Activated CD4-positive, alpha-beta T cell treated with anti-CD3 and anti-CD28 coated beads, Interleukin-2, amount 50 U/mL, for 48 hours (primary cell): Measurements from ENCODE around the gene DZANK1.
A peak's percentile ranks its signal among the peaks of the same experiment; 100 is the strongest.
"Not testable (repeated sequence)": the region's sequence is repeated elsewhere in the genome, so short reads cannot be mapped to it uniquely, and the experiment has no call there.

Source experiments
- DNase-seq, 2 experiments: peaks; one replicate each; pipeline ENCODE4 v3.0.0-alpha.2; 2020

DZANK1 gene

DNA sequence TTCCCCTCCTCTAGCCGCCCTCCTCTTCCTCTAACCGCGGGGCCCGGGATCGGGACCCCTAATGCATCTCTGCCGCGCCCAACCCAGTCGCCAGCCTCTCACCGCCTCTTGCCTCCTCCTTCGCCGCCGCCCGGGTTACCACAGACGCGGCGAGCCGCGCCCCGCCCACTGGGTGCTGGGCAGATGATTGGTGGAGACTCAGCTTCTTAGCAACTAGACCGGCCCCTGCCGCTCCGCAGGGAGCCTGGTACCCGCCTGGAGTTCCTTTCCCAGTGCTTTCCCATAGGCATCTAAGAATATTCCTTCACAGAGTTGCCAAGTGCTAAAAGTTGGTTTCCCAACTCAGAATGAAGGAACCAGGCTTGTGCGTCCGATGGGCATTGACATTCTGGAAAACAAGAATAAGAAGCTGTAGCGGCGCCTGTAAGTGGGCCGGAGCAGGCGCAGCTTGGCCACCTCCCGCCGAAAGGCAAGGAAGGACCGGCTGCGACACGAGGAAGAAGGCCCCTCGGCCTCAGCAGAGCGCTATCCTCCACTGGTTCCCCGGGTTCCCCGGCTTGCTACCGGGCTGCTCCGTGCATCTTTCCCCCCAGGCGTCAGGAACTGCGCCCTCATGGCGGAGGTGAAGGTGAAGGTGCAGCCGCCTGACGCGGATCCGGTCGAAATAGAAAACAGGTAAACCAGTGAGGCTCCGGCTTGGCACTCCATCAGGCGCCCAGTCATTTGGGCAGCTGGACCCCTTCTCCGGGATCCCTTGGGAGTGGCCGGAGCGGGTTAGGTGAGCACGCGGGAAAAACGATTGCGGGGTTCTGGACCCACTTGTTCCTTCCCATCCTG lies at the start of gene DZANK1, which contains the start of gene POLR3F:
Gene DZANK1 (minus strand): TSS at position 137 of the 837 bp plus-strand sequence. CDS start 1,672 bp downstream, outside the sequence.
Gene POLR3F (plus strand): TSS at position 497 of the 837 bp plus-strand sequence. CDS start 117 bp downstream, at position 614.
- peak; percentile 94 to 95 for DNase-seq

DNA sequence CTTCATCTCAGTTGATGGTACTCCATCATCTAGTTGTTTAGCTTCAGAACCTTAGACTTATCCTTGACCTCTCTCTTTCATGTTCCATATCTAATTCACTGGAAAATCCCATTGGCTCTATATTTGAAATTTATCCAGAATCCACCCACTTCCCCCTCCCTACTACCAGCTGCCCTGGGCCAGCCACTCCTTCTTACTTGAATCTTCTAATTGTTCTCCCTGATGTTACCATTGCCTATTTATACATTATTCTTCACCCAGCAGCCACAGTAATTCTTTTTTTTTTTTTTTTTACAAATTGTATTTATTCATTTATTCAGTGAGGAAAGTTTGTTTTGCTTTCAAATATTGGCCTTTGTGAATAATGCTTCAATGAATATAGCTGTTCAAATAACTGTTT lies 49.1 kb upstream of the DZANK1 start:
- DNase-seq = no peak

DNA sequence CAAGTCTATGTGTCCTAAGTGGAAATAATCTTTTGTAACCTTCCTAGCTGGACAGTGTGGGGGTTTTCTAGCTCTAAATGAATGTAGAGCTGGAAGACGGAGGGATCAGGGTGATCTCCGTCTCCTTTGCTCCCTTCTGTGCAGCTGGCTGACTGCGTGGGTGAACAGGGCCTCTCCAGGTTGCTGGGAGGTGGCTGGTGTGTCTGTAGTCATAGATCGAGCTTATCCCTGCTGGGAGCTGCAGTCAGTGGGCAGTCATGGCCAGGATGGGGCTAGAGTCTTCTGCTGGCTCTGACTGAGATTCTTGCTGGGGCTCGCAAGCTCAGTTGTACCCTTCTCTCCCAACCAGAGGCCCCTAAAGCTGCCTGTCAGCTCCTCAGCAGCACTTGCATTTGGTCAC lies 47.3 kb upstream of the DZANK1 start:
- no peak for DNase-seq

DNA sequence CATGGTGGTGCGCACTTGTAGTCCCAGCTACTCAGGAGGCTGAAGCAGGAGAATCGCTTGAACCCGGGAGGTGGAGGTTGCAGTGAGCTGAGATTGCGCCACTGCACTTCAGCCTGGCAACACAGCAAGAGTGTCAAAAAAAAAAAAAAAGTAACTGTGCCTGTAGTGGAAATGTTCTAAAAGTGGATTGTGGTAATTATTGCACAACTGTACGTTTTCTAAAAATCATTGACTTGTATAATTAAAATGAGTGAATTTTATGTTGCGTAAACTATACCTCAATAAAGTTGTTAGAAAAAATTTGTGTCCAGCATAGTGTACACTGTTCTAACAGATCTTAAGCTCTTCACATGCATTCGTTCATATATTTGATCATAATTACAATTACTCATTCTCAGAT lies 46.4 kb upstream of the DZANK1 start:
- DNase-seq = no peak

DNA sequence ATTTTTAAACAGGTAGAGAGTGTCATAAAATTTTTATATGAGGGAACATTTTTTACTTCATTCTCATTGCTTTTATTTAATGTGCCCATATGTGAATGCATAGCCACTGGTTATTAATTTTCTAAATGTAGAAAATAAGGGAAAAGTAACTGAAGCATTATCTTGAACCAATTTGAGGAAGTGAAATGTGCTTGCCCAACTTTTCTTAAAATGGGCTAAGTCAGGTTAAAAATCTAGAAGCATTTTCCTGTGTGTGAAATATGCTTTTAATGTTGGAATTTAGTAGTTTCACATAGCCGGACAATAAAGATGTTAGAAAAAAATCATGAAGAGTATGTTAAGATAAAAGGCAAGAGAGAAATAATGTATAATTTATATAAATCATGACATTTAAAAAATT lies 44.7 kb upstream of the DZANK1 start:
- DNase-seq = no peak

DNA sequence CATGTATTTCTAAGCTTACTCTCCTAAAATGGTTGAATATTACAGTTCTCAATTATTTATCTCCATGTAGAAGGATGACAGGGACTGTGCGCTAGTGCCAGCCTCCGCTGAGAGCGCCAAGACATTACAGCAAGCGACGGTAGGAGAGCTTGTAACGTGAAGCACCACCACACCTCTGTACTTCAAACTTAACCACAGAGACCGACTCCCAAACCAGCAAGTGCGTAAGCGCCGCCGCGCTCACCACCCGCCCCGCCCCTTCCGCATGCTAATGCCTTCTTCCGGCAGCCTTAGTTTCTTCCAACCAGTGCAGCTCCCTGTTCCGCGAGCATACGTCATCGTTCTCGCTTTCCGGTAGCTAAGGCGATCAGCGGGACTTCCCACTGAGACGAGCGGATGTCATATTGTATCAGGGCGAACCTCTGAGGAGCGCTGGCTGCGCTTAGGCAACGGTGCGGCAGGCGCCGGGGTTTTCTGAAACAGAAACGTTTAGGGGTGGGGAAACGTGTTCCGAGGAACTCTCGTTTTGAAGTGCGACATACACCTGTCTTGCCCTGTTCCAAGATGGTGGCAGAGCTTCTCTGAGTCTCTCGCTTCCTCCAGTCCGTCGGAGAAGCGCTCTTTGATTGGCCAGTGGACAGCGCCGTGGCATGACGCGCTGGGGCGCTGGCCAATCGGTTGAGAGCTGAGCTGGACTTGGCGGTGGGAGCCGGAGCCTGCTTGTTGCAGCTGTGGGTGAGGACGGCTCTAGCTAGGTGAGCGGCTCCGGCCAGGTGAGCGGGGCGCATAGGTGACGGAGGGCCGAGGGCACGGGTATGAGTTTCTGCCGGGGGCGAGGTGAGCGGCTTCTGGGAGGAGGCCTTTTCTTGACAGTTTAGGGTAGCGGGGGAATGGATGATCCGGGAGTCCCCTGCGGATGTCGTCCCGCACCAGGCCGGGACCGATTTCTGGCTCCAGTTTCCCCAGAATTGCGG lies 40.7 kb upstream of the DZANK1 start, which contains the start of gene SEC23B:
Gene SEC23B (plus strand): TSS at position 723 of the 974 bp plus-strand sequence. CDS start 2,896 bp downstream, outside the sequence.
- peak; percentile 98 to 99 for DNase-seq

DNA sequence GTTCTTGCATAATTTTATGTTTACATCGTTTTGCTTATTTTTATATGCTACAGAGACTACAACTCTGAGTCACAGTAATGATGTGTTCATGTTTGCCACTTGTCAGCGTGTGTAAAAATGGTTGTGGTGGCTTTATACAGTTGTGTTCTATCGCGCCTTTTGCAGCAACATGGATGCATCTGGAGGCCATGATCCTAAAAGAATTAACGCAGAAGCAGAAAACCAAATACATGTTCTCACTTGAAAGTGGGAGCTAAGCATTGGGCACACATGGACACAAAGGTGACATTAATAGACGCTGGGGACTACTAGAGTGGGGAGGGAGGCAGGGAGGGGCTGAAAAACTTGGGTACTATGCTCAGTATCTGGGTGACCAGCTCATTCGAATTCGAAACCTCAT lies 39.9 kb upstream of the DZANK1 start:
- DNase-seq = peak; percentile 13 to 16

DNA sequence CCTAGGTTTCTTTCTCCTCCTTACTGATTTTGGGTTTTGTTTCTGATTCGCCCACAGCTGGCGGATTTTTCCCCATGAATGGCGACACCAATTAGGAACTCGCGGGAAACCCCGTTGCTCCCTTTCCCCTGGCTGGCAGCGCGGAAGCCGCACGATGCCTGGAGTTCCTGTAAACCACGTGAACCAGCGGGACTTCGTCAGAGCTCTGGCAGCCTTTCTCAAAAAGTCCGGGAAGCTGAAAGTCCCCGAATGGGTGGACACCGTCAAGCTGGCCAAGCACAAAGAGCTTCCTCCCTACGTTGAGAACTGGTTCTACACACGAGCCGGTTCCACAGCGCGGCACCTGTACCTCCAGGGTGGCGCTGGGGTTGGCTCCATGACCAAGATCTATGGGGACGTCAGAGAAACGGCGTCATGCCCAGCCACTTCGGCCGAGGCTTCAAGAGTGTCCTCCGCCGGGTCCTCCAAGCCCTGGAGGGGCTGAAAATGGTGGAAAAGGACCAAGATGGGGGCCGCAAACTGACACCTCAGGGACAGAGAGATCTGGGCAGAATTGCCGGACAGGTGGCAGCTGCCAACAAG lies 37.7 kb upstream of the DZANK1 start:
- DNase-seq = no peak

DNA sequence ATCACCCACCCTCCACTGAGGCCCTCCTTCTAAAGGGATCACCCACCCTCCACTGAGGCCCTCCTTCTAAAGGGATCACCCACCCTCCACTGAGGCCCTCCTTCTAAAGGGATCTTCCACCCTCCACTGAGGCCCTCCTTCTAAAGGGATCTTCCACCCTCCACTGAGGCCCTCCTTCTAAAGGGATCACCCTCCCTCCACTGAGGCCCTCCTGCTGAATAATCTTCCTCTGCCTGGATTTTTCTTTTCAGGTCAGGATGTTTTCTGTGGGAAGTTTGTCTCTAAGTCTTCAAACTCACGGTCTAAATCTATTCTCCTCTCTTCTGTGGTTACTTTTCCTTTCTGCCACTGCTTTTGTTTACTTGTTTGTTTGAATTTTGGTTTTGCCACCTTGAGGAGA lies 34.8 kb upstream of the DZANK1 start:
- DNase-seq = not testable (repeated sequence)

DNA sequence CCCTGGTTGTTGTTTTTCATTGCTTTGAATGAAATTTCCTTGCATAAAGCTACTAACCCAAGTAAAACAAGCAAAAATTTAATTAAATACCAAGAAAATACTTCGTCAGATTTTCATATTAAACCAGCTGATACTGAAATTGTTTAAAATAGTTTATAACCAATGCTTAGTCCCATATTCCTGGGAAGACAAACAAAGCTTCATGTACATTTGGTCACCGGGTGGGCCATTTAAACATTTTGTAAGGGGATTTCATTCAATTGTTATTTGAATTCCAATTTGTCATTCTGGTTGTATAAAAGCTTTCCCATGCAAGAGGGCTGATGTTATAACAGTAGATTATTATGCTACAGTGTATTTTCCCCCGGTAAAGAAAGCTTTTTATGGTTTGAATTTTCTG lies 30.8 kb upstream of the DZANK1 start:
- no peak for DNase-seq

DNA sequence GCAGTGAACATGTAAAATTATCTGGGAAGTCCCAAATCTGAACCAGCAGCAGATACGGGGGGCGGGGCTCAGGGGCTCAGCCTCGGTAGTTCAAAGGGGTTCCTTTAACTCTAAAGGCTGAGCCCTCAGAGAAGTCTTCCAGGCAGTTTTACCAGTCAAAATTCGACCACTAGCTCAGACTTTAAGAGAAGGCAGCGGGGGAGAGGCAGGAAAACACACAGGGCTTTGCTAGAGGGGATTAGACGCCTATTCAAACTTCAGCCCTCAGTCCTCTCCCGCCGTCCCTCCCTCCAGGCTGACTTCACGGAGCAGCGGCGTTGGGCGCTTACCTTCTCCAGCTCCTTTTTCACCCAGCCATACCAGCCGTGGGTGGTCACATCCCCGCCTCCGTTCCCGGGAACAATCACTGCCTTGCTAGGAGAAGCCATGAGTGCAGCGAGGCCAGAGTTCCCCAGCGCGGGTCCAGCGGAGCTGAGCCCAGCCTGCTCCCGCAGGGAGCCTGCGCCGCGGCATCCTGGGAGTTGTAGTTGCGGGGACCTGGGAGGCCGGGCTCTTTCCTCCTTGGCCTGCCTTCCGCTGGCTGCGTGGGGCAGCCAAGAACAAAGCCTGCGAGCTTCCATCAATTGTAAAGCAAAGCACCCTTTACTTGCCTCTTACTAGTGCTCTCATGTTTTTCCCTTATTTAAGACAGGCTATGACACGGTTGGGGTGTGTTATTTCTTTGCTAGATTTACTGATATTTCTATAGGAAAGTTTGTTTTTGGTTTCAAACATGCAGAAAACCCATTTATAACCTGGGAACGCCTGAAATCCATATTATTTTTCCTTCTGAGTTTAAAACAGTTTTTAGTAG lies 30.1 kb upstream of the DZANK1 start, which contains the start of gene RBBP9:
Gene RBBP9 (minus strand): TSS at position 486 of the 853 bp plus-strand sequence. CDS start 58 bp downstream, at position 428.
- peak; percentile 78 to 85 for DNase-seq

DNA sequence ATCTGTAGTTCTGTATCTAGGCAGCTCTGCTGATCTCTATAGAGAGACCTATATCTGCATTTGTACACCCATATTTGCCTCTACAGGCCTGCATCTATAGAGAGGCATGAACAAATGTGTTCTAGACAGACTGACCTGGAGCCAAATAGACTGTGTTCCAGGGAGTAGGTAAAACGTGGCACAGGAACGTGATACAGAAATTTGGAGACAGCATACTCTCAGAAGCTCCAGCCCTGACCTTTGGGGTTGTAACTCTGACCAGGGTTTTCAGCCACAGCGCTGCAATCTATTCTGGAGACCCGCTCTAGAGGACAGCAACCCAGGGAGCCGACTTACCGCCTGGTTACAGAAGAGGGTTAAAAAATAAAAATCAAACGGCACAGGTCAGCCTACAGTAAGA lies 29.2 kb upstream of the DZANK1 start:
- DNase-seq = no peak

DNA sequence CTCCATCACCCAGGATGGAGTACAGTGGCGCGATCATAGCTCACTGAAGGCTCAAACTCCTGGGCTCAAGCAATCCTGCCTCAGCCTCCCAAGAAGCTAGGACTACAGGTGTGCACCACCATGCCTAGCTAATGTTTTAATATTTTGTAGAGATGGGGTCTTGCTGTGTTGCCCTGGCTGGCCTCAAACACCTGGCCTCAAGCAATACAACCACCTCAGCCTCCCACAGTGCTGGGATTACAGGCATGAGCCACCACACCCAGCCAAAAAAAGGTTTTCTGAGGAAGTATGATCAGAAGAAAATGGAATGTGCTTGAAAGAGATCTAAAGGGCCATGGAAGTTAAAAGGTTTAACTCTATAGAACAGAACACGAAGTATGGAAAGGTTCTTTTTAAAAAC lies 21.5 kb upstream of the DZANK1 start:
- DNase-seq = no peak

DNA sequence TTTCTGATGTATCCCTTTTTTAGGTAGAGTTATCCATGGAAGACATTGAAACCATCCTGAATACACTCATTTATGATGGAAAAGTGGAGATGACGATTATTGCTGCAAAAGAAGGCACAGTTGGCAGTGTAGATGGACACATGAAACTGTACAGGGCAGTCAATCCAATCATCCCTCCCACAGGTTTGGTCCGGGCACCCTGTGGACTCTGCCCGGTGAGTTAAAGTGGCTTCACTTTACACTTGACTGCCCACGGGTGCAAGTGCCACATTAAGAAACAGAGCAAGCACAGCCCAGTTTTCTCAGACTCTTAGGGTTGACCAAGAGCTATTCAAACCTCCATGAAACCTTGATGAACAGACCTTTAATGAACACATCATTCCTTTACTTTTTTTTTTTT lies 14.8 kb upstream of the DZANK1 start:
- DNase-seq = no peak

DNA sequence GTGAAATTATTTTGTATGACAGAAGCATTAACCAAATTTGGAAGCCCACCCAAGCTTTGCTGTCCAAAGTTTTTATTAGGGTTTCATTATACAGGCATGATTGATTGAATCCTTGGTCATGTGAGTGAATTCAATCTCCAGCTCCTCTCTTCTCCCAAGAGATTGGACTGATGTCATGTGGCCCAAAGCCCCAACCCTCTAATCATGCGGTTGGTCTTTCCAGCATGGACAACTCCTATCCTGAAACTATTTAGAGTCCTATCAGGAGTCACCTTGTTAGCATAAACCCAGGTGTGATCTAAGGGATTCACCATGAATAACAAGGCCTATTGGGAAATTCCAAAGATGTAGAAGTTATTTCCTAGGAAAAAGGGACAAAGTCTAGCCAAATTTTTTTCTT lies 11.0 kb upstream of the DZANK1 start:
- DNase-seq = no peak

DNA sequence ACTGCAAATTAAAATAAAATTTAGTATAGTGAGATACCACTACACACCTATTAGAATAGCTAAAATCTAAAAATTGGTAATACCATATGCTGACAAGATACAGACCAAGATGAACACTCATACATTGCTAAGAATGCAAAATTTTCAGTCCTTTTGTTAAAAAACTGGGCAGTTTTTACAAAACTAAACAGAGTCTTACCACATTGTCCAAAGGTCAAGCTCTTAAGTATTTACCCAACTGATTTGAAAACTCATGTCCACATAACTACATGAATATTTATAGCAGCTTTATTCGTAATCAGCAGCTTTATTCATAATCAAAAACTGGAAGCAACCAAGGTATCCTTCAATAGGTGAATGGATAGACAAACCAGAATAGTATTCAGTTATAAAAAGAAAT lies 10.4 kb upstream of the DZANK1 start:
- no peak for DNase-seq

DNA sequence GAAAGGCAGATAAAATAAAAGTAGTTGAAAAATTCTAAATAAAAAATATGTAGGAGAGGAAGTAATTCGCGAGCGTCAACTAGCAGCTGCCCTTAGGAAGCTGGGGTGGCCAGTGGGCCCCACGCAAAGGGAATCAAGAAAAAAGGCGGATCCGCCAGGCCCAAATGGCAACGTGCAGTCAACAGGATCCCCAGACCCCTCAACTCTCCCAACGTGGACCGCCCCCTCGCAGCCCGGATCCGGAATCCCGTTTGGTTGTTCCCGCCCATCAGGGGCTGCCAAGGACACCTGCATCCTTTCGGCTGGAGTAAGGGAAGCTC lies 296 bp downstream of the DZANK1 start:
- no peak for DNase-seq

DNA sequence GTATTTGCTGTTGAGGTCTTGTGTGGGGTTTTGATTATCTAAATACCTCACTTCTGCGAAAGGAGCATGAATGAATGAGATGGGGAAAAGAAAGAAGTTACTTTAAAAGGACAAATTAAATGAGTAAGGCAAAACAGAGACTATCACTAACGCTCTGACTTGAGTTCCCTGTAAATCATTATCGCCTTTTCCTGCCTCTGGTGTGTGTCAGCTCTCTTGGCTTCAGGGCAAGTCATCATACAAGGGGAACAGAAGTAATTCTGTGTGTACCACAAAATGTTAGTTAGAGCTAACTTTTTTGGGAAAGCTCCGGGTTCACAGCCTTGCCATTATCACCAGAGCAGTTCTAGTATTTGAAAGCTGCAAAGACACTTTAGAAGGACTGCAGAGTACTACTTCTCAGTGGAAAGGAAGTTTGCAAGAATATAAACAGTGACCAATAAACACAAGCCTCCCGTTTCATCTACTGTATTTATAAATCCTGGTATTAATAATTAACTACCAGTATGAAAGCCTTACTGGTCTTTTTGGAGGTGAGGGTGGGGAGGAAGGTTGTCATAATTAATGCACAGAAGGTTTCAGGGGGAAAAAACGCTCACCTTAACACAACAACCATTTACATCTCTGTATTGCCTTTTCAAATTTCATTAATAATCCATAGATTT lies 1.2 kb downstream of the DZANK1 start:
- DNase-seq = no peak

DNA sequence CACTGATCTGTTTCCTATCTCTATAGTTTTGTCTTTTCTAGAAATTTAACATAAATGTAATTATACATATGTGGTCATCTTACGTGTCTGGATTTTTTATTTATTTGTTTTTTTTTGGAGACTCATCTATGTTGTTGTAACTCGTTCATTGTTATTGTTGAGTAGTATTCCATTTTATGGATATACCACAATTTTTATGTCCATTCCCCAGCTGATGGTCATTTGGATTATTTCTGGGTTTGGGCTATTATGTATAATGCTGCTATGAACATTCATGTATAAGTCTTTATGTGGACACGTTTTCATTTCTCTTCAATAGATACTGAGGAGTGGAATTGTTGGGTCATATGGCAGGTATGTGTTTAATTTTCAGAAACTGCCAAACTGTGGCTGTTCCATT lies 10.2 kb downstream of the DZANK1 start:
- no peak for DNase-seq

DNA sequence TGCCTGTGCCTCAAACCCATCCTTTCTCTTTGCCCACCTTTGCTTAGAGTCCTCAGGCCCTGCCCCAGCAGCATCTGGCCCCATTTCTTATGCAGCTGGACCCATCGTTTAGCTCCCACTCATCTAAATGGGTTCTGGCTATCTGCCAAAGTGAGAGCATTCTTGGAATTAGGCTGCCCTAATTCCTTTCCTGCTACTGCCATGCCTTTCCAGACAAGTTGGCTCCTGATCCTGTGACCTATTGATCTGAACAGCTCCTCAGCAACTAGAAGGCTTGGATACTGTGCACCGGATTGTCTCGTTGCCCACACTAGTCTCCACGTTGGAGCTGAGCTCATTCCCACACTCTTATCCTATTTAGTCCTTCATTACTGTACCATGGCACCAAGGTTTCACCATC lies 22.9 kb downstream of the DZANK1 start:
- no peak for DNase-seq

DNA sequence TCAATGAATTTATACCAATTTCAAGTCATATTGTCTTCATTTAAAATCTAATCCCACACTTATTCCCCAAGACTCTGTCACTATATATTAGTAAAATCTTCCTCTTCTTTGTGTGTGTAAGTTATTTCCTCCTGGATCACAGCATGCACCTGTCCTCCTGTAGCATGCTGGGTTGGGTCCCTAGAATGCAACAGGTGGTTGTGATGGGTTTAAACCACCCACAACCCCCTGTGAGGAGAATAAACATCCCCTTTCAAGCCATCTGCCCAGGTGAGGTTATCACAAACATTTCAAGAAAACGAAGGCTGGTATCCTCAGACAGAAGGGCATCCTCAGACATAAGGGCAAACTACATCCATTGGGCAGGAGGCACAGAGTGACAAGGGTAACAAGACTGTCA lies 26.4 kb downstream of the DZANK1 start:
- no peak for DNase-seq

DNA sequence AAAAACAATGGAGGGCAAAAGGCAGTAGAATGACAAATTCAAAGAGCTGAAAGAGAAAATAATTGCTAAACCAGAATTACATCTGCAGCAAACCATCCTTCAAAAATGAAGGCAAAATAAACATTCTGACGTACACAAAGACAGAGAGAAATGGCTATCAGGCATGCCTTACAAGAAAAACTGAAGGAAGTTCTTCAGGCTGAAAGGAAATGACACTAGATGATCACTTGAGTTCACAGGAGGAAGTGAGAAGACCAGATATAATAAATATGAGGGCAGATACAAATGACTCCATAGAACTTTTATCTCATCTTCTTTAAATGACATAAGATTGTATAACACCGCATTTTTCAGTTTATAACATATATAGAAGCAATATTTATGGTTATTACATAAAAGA lies 30.0 kb downstream of the DZANK1 start:
- DNase-seq = no peak
